CD4-positive, alpha-beta T cell treated with Interleukin-4 for 1 hour (primary cell): Measurements from ENCODE around the gene TAF4B.
"Not testable (repeated sequence)": the region's sequence is repeated elsewhere in the genome, so short reads cannot be mapped to it uniquely, and the experiment has no call there.

Experiments used
- DNase-seq, 2 donors: peaks; one replicate each; pipeline ENCODE4 v3.0.0-alpha.2; 2020 to 2022

The TAF4B gene, protein sequence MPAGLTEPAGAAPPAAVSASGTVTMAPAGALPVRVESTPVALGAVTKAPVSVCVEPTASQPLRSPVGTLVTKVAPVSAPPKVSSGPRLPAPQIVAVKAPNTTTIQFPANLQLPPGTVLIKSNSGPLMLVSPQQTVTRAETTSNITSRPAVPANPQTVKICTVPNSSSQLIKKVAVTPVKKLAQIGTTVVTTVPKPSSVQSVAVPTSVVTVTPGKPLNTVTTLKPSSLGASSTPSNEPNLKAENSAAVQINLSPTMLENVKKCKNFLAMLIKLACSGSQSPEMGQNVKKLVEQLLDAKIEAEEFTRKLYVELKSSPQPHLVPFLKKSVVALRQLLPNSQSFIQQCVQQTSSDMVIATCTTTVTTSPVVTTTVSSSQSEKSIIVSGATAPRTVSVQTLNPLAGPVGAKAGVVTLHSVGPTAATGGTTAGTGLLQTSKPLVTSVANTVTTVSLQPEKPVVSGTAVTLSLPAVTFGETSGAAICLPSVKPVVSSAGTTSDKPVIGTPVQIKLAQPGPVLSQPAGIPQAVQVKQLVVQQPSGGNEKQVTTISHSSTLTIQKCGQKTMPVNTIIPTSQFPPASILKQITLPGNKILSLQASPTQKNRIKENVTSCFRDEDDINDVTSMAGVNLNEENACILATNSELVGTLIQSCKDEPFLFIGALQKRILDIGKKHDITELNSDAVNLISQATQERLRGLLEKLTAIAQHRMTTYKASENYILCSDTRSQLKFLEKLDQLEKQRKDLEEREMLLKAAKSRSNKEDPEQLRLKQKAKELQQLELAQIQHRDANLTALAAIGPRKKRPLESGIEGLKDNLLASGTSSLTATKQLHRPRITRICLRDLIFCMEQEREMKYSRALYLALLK

DNA sequence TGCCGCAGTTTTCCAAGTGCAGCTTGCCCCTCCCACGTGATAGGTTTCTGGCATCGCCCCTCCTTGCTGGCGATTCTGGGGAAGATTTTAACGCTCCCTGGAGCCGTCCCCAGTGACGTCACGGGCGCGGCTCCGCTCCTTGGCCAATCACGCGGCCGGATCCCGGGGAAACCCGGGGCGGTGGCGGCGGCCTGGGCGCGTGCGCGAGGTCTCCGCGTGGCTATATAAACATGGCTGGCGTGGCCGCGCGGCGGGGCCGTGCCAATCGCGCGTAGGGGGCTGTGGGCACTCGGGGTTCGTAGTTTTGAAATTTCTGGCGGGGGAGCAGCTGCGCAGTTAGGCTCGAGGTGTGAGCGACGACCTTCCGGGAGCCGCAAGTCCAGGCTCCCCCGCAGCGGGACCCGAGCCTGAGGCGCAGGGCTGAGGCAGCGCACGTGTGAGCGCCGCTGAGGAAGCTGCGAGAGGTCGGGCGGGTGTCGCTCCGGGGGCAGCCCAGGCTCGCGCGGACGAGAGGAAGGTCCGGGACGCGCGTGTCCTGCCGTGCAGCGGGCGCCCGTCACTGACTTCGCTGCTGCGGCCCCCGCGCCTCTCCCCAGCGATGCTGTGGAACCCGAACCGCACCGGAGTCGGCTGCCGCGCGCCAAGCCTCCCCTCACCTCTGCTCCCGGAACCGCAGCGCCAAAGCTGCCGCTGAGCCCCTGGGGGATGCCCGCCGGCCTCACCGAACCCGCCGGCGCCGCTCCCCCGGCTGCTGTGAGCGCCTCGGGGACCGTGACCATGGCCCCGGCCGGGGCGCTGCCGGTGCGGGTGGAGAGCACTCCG is at the start of gene TAF4B:
Gene TAF4B (plus strand): TSS at position 217 of the 822 bp plus-strand sequence. CDS start 489 bp downstream, at position 706.
- DNase-seq: peak; percentile 93

GRCh38 chr18:26181343-26181826 is 44.9 kb upstream of the TAF4B start:
- no peak for DNase-seq

DNA sequence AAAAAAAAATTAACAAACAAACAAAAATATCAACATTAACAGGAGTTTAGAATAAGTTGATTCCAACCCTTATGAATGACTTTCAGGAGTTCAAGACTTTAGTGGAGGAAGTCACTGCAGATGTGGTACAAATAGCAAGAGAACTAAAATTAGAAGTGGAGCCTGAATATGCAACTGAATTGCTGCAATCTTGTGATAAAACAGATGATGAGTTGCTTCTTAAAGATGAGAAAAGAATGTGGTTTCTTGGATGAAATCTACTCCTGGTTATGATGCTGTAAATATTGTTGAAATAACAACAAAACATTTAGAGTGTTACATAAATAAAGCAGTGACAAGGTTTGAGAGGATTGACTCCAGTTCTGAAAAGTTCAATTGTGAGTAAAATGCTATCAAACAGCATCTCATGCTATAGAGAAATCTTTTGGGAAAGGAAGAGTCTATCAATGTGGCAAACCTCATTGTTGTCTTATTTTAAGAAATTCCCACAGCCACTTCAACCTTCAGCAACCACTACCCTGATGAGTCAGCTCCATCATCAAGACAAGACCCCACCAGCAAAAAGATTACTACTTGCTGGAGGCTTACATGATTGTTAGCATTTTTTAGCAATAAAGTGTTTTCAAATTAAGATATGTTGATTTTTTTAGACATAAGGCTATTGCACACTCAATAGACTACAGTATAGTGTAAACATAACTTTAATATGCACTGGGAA is 42.7 kb upstream of the TAF4B start:
- no peak for DNase-seq

GRCh38 chr18:26185267-26185666 is 41.0 kb upstream of the TAF4B start:
- no peak for DNase-seq

- DNase-seq: peak; percentile 63 to 66
These were observed 35.7 kb upstream of the TAF4B start for GRCh38 chr18:26190506-26190905.

GRCh38 chr18:26192233-26192632 is 34.0 kb upstream of the TAF4B start:
- no peak for DNase-seq

DNA sequence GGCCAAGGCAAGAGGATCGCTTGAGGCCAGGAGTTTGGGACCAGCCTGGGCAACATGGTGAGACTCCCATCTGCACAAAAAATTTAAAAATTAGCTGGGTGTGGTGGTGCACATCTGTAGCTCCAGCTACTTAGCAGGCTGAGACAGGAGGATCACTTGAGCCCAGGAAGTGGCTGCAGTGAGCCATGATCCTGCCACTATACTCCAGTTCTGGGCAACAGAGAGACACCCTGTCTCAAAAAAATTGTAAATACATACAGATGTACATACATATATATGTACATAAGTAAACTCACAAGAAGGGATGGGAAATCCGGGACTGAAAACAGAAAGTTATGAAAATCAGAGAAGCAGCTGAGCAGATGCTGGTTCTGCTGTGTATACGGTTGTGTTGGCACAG is 29.6 kb upstream of the TAF4B start:
- DNase-seq: no peak

- DNase-seq: not testable (repeated sequence)
These were observed 24.2 kb upstream of the TAF4B start for GRCh38 chr18:26202001-26202400.

- DNase-seq: no peak
These were observed 20.9 kb upstream of the TAF4B start for GRCh38 chr18:26205318-26205717.

- no peak for DNase-seq
These were observed 19.8 kb upstream of the TAF4B start for GRCh38 chr18:26206488-26206887.

- DNase-seq: no peak
These were observed 18.3 kb upstream of the TAF4B start for GRCh38 chr18:26207937-26208336.

GRCh38 chr18:26208977-26209376 is 17.3 kb upstream of the TAF4B start:
- DNase-seq: no peak

DNA sequence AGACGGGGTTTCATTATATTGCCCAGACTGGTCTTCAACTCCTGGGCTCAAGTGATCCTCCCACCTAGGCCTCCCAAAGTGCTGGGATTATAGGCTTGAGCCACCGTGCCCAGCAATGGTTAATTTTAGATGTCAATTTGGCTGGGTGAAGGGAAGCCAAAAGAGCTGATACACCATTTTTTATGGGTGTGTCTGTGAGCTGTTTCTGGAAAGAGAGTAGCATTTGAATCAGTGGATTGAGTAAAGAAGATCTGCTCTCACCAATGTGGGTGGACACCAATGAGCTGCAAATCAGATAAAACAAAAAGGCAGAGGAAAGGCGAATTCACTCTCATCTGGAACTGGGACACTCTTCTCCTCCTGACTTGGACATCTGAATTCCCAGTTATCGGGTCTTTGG is 16.1 kb upstream of the TAF4B start:
- no peak for DNase-seq

DNA sequence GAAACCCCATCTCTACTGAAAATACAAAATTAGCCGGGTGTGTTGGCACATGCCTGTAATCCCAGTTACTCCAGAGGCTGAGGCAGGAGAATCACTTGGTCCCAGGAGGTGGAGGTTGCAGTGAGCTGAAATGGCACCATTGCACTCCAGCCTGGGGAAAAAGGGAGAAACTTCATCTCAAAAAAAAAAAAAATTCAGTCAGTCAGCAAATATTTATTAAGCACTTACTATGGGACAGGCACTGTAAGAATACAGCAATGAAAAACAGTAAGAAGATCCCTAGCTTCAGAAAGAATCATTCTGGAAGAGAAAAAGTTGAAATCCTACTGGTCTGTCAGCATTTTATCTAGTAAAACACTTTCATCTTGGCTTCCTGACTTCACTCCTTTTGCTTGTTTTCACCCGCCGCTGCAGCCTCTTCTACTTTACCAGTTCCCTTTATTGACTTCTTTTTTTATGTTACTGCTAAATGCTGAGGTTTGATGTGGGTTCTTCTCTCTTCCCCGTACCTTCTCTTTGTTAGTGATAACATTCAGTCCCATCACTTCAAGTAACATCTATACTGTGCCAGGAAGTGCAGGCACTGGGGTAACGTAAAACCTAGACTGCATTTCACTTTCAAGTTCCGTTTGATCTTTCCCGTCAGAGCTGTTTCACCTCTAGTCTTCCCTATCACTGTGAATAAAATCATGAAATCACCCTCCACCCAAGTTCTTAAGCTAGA is 10.8 kb upstream of the TAF4B start:
- peak; percentile 67 to 76 for DNase-seq

DNA sequence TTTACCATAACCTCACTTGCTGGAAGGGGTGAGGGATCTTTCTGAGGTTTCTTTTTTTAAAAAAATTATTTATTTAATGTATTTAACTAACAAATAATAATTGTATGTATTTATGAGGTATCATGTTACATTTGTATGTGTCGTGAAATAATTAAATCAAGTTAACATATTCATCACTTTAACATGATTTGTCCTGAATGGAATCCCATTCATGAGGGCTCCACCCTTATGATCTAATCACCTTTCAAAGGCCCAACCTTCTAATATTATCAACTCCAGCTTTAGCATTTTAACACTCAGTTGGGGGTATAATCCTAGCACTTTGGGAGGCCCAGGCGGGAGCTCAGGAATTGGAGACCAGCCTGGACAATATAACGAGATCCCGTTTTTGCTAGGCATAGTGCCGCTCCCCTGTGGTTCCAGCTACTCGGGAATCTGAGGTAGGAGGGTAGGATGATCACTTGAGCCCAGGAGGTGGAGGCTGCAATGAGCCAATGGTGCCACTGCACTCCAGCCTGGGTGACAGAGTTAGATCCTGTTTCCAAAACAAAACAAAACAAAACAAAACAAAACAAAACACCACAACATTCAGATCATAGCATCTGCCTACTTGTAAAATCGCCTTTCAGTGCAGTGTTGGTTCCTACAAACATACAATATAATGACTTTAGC is 1.1 kb upstream of the TAF4B start:
- peak in 1 of 2 donors; percentile 11 for DNase-seq

- DNase-seq: no peak
These were observed 373 bp upstream of the TAF4B start for GRCh38 chr18:26225915-26226228.

- DNase-seq: no peak
These were observed 916 bp downstream of the TAF4B start for GRCh38 chr18:26227051-26227670.

DNA sequence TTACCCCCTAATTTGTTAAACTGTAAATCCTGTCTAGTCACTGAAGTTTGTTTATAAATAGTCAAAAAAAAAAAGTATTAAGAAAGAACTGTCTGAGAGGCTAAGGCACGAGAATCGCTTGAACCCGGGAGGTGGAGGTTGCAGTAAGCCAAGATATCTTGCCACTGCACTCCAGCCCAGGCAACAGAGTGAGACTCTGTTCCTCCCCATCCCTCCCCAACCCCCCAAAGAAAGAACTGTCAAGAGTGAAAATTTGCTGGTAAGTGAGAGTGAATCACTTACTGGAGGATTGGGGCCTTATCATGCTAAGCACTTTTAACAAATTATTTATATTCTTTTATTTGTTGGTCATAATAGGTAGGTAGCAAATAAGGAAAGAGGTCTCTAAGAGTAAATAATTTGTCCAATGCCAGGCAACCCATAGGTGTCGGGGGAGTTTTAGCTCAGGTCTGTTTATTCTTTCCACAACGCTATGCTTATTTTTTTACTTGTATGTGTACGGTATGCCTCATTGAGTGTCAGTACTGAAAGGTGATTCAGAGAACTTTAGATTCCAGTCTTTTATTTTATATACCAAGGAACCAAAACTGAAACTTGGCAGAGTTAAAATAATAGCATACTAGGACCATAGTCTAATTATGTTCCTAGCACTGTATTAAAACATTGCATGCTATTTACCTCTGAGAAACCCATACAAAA is 2.5 kb downstream of the TAF4B start:
- DNase-seq: no peak

- no peak for DNase-seq
These were observed 4.3 kb downstream of the TAF4B start for GRCh38 chr18:26230497-26230896.

GRCh38 chr18:26233208-26233607 is 7.0 kb downstream of the TAF4B start:
- DNase-seq: no peak
